GM19452 (cell line): ENCODE data around the gene CZIB.
"Not testable (repeated sequence)": the region's sequence is repeated elsewhere in the genome, so short reads cannot be mapped to it uniquely, and the experiment has no call there.

ENCODE experiments used
- ATAC-seq: cut with Tn5 transposase; IDR thresholded peaks from one replicate; pipeline ENCODE4 v1.9.1; 2021; ENCODE audit not compliant: unreplicated experiment

The CZIB gene

GRCh38 chr1:53189061-53189460 is 31.4 kb downstream of the CZIB start:
- ATAC-seq = no peak

GRCh38 chr1:53188099-53188498 is 32.3 kb downstream of the CZIB start:
- ATAC-seq = no peak

- no peak for ATAC-seq
These were observed 33.0 kb downstream of the CZIB start for GRCh38 chr1:53187401-53187800.

- no peak for ATAC-seq
These were observed 33.9 kb downstream of the CZIB start for GRCh38 chr1:53186533-53186932.

- ATAC-seq = not testable (repeated sequence)
These were observed 34.5 kb downstream of the CZIB start for GRCh38 chr1:53185955-53186297.

GRCh38 chr1:53183095-53183990 is 37.1 kb downstream of the CZIB start:
- no peak for ATAC-seq

GRCh38 chr1:53182716-53183094 is 37.7 kb downstream of the CZIB start:
- ATAC-seq = no peak

- no peak for ATAC-seq
These were observed 38.3 kb downstream of the CZIB start for GRCh38 chr1:53182111-53182593.

- no peak for ATAC-seq
These were observed 39.5 kb downstream of the CZIB start for GRCh38 chr1:53180951-53181350.

- no peak for ATAC-seq
These were observed 40.2 kb downstream of the CZIB start for GRCh38 chr1:53180226-53180625.

- ATAC-seq = no peak
These were observed 43.8 kb downstream of the CZIB start for GRCh38 chr1:53176452-53177208.

- ATAC-seq = no peak
These were observed 45.2 kb downstream of the CZIB start for GRCh38 chr1:53174971-53175913.

GRCh38 chr1:53172426-53173128 is 47.9 kb downstream of the CZIB start:
- peak; percentile 58 for ATAC-seq

GRCh38 chr1:53166912-53167311 is 53.5 kb downstream of the CZIB start:
- no peak for ATAC-seq

GRCh38 chr1:53166366-53166765 is 54.1 kb downstream of the CZIB start:
- no peak for ATAC-seq

- no peak for ATAC-seq
These were observed 54.9 kb downstream of the CZIB start for GRCh38 chr1:53165408-53165961.
